Keratinocyte (primary cell): ENCODE measurements around the gene TNIK. TPM values are rescaled to one million over a fixed set of nuclear protein-coding genes. Genes with fewer than 3 reads are reported as not detected.

ENCODE experiments used
- DNase-seq: peaks from one replicate; pipeline ENCODE4 v3.0.0-alpha.2; 2011; ENCODE audit warnings: low read depth, missing footprints, low spot score
- FAIRE-seq: peaks from 2 replicates; lab custom pipeline; 2011; peaks lifted over from hg19 to GRCh38; lab: Jason Lieb, UNC
- H2AFZ ChIP-seq: 2 replicates; pipeline ENCODE4 v1.6.0; 2012; ENCODE audit warnings: low read length, control low read depth, inconsistent platforms; ENCODE audit not compliant: control insufficient read depth
- H3K27ac ChIP-seq: 2 replicates; pipeline ENCODE4 v1.5.1; 2011; ENCODE audit warnings: low read length; ENCODE audit not compliant: control insufficient read depth, insufficient read depth
- H3K27me3 ChIP-seq: 3 replicates; pipeline ENCODE4 v1.6.0; 2011; ENCODE audit warnings: low read length; ENCODE audit not compliant: control insufficient read depth, insufficient read depth; ENCODE audit errors: extremely low read depth
- H3K36me3 ChIP-seq, 2 experiments: 2 replicates in 1 of 2; 3 replicates in 1 of 2; pipeline ENCODE4 v1.5.1; 2011; ENCODE audit warnings: low read length in 2 of 2, mild to moderate bottlenecking in 1 of 2; ENCODE audit not compliant: control insufficient read depth in 2 of 2, insufficient read depth in 2 of 2; ENCODE audit errors: extremely low read depth in 1 of 2
- H3K4me1 ChIP-seq: 3 replicates; pipeline ENCODE4 v1.5.1; 2011; ENCODE audit warnings: low read length; ENCODE audit not compliant: control insufficient read depth, insufficient read depth; ENCODE audit errors: extremely low read depth
- H3K4me2 ChIP-seq: 3 replicates; pipeline ENCODE4 v1.6.0; 2011; ENCODE audit warnings: low read depth, low read length; ENCODE audit not compliant: control insufficient read depth, insufficient read depth; ENCODE audit errors: extremely low read depth
- H3K4me3 ChIP-seq, 3 experiments: fragments of 200-600 bp in 1 of 3; sonication (generic) in 1 of 3; 2 replicates in 2 of 3; 3 replicates in 1 of 3; pipeline ENCODE4 v1.5.1; 2011 to 2016; ENCODE audit warnings: low read length in 3 of 3, mild to moderate bottlenecking in 3 of 3, control low read depth in 2 of 3, inconsistent platforms in 1 of 3, low read depth in 1 of 3, mixed read lengths in 1 of 3, mixed run types in 1 of 3, moderate library complexity in 1 of 3; ENCODE audit not compliant: control insufficient read depth in 2 of 3, insufficient read depth in 2 of 3; ENCODE audit errors: extremely low read depth in 1 of 3
- H3K79me2 ChIP-seq: 2 replicates; pipeline ENCODE4 v1.6.0; 2012; ENCODE audit warnings: low read length; ENCODE audit not compliant: control insufficient read depth, insufficient read depth
- H3K9ac ChIP-seq: 3 replicates; pipeline ENCODE4 v1.6.0; 2011; ENCODE audit warnings: low read length; ENCODE audit not compliant: control insufficient read depth, insufficient read depth; ENCODE audit errors: extremely low read depth
- H3K9me1 ChIP-seq: 3 replicates; pipeline ENCODE4 v1.6.0; 2011; ENCODE audit warnings: low read length; ENCODE audit not compliant: control insufficient read depth, insufficient read depth; ENCODE audit errors: extremely low read depth
- H3K9me3 ChIP-seq: 2 replicates; pipeline ENCODE4 v1.5.1; 2012; ENCODE audit warnings: low read depth, low read length; ENCODE audit not compliant: control insufficient read depth
- H4K20me1 ChIP-seq: 3 replicates; pipeline ENCODE4 v1.6.0; 2011; ENCODE audit warnings: low read length; ENCODE audit not compliant: control insufficient read depth, insufficient read depth; ENCODE audit errors: extremely low read depth
- CTCF ChIP-seq, 3 experiments: IDR thresholded peaks in 1 of 3; conservative IDR thresholded peaks in 1 of 3; optimal IDR thresholded peaks in 1 of 3; 2 replicates in 2 of 3; 3 replicates in 1 of 3; pipeline versions ENCODE3 to v1.5.1; 2011; ENCODE audit warnings: low read length in 3 of 3, mild to moderate bottlenecking in 3 of 3, moderate library complexity in 2 of 3, control low read depth in 1 of 3, inconsistent platforms in 1 of 3; ENCODE audit not compliant: insufficient read depth in 2 of 3; ENCODE audit errors: extremely low read depth in 1 of 3
- EZH2 ChIP-seq: IDR thresholded peaks from one replicate; pipeline ENCODE4 v1.6.1; 2012; ENCODE audit warnings: inconsistent platforms, mild to moderate bottlenecking, low read length, moderate library complexity
- dilution Hi-C: fragments of 300-500 bp; cut with MboI; formaldehyde crosslinking; loops from one replicate; pipeline ENCODE4 v1.7.0; 2020; ENCODE audit warnings: low sequenced_read_pairs; ENCODE audit not compliant: extremely low pct_ligation_motif_present
- polyA plus RNA-seq, 5 experiments: library from polyadenylated mRNA; depleted of rRNA in 3 of 5; stranded (reverse) in 3 of 5; stranded (forward) in 1 of 5; unstranded in 1 of 5; fragments of >200 nt; gene quantifications; 1 replicate in 1 of 5; 2 replicates in 3 of 5; 3 replicates in 1 of 5; pipeline versions ENCODE4 v1.2.1 to v1.2.3, GENCODE V29; 2011 to 2012; ENCODE audit warnings: missing spikeins in 2 of 5, low read depth in 1 of 5, low replicate concordance in 1 of 5

Gene TNIK
- polyA plus RNA-seq, 1 donor (not counting 4 experiments of a cell fraction or from before 2014, with no cell fraction given), result 4.4 TPM

- Histone ChIP-seq H3K27me3 (no peaks in the 10 kb centered on the region), H3K4me3 (no peak overlapping the region), H3K4me1 (peaks cover 4% of the 10 kb centered on the region), H4K20me1 (no peaks in the 10 kb centered on the region), H3K4me2 (no peak overlapping the region), H3K27ac (no peak overlapping the region), H3K9me1 (no peaks in the 10 kb centered on the region), H2AFZ (no peak overlapping the region), H3K79me2 (no peaks in the 10 kb centered on the region), H3K36me3 (no peaks in the 10 kb centered on the region), H3K9ac (no peak overlapping the region), H3K9me3 (no peaks in the 10 kb centered on the region)
- TF ChIP-seq EZH2, result no peak
- TF ChIP-seq CTCF (optimal IDR thresholded peaks at IDR 0.05 in 1 of 3, IDR thresholded peaks at IDR 0.05 in 1 of 3, conservative IDR thresholded peaks at IDR 0.05 in 1 of 3; ENCODE audit: extremely low read depth in 1 of 3, insufficient read depth in 2 of 3, low read length in 3 of 3), result no peak
- peak; percentile 13 for FAIRE-seq
- no peak for DNase-seq
- dilution Hi-C loops, result no loop called here
Observed at GRCh38 chr3:171283183-171283847, 176.9 kb downstream of the TNIK start.

- FAIRE-seq (no peak), DNase-seq (no peak)
- no peak overlapping the region for H3K4me2 ChIP-seq
- H4K20me1 ChIP-seq, result no peaks in the 10 kb centered on the region
- H3K36me3 ChIP-seq, result no peaks in the 10 kb centered on the region
- no peak for TF ChIP-seq CTCF (optimal IDR thresholded peaks at IDR 0.05 in 1 of 3, IDR thresholded peaks at IDR 0.05 in 1 of 3, conservative IDR thresholded peaks at IDR 0.05 in 1 of 3; ENCODE audit: extremely low read depth in 1 of 3, insufficient read depth in 2 of 3, low read length in 3 of 3)
- no peak for TF ChIP-seq EZH2
- no peak overlapping the region for H3K4me3 ChIP-seq
- no peaks in the 10 kb centered on the region for H3K9me3 ChIP-seq
- no peaks in the 10 kb centered on the region for H3K9me1 ChIP-seq
- no peaks in the 10 kb centered on the region for H3K27me3 ChIP-seq
- no peak overlapping the region for H2AFZ ChIP-seq
- no peak overlapping the region for H3K27ac ChIP-seq
- no peaks in the 10 kb centered on the region for H3K79me2 ChIP-seq
- peaks cover 4% of the 10 kb centered on the region for H3K4me1 ChIP-seq
- dilution Hi-C loops, result no loop called here
- no peak overlapping the region for H3K9ac ChIP-seq
Observed at GRCh38 chr3:171282041-171282440, 178.2 kb downstream of the TNIK start.
